DOHH2 (cell line): ENCODE results near the gene GJA5.

Experiments used
- EZH2phosphoT487 ChIP-seq: fragments of 200-600 bp; sonication (generic); IDR thresholded peaks from 2 replicates; pipeline ENCODE4 v1.6.1; 2017; ENCODE audit warnings: borderline replicate concordance, mild to moderate bottlenecking, antibody characterized with exemption, low read length, moderate library complexity, mixed read lengths
- TF ChIP-seq, protein P1 (sequence below): fragments of 200-600 bp; sonication (generic); IDR thresholded peaks from one replicate; pipeline ENCODE4 v1.5.1; 2014; ENCODE audit warnings: antibody characterized with exemption, mild to moderate bottlenecking, low read depth, low read length; ENCODE audit not compliant: poor library complexity, severe bottlenecking

DNA sequence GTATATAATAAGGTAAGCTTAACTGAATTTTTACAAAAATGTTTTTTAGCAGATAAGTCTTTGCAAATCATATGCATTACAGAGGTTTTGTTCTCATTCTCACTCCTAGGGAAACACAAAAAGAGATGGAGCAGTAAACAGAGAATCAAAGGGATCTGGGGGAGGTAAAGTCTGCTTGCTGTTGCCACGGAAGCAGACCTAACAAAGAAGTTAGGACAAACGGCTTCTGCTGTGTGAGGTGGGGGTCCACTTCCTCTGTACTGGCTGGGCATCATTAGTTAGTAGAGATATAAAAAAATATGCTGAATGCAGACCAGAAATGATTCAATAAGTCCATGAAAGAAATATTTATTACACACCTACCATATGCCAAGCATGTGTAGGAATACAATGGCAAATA lies 34.2 kb downstream of the GJA5 start:
- TF ChIP-seq, protein P1, sequence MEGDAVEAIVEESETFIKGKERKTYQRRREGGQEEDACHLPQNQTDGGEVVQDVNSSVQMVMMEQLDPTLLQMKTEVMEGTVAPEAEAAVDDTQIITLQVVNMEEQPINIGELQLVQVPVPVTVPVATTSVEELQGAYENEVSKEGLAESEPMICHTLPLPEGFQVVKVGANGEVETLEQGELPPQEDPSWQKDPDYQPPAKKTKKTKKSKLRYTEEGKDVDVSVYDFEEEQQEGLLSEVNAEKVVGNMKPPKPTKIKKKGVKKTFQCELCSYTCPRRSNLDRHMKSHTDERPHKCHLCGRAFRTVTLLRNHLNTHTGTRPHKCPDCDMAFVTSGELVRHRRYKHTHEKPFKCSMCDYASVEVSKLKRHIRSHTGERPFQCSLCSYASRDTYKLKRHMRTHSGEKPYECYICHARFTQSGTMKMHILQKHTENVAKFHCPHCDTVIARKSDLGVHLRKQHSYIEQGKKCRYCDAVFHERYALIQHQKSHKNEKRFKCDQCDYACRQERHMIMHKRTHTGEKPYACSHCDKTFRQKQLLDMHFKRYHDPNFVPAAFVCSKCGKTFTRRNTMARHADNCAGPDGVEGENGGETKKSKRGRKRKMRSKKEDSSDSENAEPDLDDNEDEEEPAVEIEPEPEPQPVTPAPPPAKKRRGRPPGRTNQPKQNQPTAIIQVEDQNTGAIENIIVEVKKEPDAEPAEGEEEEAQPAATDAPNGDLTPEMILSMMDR = no peak
- no peak for TF ChIP-seq EZH2phosphoT487
